22Rv1 (cell line): ENCODE data around the gene CEP70.

Source experiments
- ZFX ChIP-seq: fragments of 450-650 bp; IDR thresholded peaks from 2 replicates; pipeline ENCODE4 v1.6.1; 2017; ENCODE audit warnings: antibody characterized with exemption, borderline replicate concordance
- TF ChIP-seq, protein P1 (sequence below): fragments of 450-650 bp; IDR thresholded peaks from 2 replicates; pipeline ENCODE4 v1.5.1; 2017; ENCODE audit warnings: mild to moderate bottlenecking

DNA sequence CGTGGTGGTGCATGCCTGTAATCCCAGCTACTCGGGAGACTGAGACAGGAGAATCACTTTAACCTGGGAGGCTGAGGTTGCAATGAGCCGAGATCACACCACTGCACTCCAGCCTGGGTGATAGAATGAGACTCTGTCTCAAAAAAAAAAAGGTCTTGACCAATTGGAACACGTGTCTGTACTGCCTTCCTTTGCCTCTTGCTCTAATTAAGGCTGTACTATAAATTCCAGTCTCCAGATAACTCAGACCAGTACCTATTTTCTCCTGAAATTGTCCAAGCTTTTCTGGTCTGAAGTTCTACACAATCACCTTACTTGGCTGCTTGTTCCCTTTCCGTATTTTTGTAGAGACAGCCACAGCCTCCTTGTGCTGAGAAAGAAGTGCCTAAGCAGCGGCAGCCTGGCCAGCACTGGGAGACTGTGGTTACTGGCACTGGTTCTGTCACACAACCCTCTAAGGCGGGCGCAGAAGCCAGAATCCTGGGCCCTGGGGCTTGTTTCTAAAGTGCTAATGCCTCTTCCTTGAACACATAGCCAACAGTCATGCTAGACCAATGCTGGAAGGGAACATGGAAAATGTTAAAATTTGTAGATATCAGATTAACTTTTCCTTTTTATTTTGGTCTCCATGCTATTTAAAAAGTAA is 6.2 kb upstream of the CEP70 start:
- TF ChIP-seq, protein P1, sequence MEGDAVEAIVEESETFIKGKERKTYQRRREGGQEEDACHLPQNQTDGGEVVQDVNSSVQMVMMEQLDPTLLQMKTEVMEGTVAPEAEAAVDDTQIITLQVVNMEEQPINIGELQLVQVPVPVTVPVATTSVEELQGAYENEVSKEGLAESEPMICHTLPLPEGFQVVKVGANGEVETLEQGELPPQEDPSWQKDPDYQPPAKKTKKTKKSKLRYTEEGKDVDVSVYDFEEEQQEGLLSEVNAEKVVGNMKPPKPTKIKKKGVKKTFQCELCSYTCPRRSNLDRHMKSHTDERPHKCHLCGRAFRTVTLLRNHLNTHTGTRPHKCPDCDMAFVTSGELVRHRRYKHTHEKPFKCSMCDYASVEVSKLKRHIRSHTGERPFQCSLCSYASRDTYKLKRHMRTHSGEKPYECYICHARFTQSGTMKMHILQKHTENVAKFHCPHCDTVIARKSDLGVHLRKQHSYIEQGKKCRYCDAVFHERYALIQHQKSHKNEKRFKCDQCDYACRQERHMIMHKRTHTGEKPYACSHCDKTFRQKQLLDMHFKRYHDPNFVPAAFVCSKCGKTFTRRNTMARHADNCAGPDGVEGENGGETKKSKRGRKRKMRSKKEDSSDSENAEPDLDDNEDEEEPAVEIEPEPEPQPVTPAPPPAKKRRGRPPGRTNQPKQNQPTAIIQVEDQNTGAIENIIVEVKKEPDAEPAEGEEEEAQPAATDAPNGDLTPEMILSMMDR: no peak
- no peak for TF ChIP-seq ZFX
